HG02870 (cell line): ENCODE data around the gene GPC6.
"Not testable (repeated sequence)": the region's sequence is repeated elsewhere in the genome, so short reads cannot be mapped to it uniquely, and the experiment has no call there.

Experiments used
- ATAC-seq: cut with Tn5 transposase; IDR thresholded peaks from one replicate; pipeline ENCODE4 v1.9.1; 2021; ENCODE audit warnings: mild to moderate bottlenecking, moderate library complexity; ENCODE audit not compliant: unreplicated experiment

Gene GPC6

DNA sequence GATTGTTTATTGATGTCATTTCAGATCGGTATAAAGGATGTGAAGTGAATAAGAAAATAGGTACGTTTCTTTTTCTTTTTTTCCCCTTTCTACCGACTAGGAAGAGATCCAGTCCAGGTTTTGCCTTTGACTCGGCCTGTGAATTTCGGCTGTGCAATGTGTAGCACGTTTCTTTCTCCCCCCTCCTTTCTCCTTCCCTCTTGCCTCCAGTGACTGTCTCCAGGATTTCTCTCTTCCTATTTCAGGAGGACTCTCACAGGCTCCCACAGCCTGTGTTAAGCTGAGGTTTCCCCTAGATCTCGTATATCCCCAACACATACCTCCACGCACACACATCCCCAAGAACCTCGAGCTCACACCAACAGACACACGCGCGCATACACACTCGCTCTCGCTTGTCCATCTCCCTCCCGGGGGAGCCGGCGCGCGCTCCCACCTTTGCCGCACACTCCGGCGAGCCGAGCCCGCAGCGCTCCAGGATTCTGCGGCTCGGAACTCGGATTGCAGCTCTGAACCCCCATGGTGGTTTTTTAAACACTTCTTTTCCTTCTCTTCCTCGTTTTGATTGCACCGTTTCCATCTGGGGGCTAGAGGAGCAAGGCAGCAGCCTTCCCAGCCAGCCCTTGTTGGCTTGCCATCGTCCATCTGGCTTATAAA lies at the start of gene GPC6:
Gene GPC6, plus strand, starts transcription at position 185 of the 657 bp plus-strand sequence.
- ATAC-seq = no peak

DNA sequence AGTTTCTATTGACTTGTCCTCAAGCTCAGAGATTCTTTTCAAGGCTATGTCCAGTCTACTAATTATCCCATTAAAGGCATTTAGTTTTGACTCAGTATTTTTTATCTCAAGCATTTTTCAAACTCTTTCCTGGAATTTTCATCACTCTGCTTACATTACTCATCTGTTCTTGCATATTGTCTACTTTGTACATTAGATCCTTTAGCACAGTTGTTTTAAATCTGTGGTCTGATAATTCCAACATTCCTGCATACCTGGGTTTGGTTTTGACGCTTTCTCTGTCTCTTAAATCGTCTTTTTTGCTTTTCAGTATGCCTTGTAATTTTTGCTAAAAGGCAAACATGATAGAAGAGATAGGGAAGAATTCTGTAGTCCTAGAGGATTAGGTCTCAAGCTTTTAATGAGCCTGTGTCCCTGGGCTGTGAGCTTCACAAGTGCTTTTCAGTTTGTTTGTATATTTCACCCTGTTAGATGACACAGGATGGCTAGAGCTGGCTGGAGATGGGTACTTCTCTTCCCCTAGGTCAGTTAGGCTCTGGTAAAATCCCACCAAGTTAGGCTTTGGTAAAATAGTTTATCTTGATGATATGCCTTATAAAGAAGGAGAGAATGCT lies 46.1 kb upstream of the GPC6 start:
- ATAC-seq = no peak

DNA sequence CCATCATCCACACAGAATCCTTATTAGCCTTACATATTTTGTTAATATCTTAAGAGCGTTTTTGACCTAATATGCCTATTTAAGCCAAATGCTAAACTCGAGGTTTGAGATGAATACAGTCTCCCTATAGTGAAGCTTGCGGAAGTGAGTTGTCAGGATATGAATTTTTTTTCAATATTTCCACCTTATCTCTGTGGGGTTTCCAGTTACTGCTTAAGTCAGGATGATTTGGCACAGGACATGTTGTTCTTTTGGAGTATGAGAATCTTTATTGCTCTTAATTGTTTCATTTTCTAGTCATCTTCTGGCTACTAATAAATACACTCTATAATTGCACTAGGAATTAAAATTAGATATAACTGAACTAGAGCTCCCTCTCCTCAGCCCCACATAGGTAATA lies 44.2 kb upstream of the GPC6 start:
- ATAC-seq = no peak

DNA sequence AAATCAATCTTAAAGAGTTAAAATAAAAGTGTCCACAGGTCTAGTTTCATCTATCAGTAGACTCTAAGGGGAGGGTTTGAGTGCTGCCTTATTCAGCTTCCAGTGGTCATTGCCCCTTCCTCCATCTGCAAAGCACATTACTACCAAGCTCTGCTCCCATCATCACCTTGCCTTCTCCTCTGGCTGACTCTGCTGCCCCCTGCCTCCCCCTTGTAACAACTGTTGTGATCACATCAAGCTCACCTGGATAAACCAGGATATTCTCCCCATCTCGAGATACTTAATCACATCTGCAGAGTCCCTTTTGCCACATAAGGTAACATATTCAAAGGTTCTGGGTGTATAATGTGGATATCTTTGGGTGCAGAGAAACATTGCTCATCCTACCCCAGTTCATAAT lies 43.3 kb upstream of the GPC6 start:
- ATAC-seq = no peak

DNA sequence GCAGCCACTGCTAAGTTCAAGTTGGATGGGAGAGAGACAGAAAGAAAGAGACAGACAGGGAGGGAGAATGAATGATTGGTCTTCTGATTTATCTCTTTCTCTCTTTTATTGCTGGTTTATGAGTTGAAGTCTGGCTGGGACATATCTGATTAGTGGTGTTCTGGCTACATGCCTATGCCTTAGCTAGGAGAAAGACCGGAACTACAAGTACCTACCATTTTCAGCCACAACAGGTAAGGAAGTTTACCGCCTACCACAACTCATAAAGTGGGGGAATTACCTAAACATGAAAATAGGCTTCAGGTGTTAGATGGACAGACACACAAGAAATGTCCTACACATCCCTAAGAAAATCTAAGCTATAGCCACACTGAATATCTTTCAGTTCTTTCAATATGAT lies 36.6 kb upstream of the GPC6 start:
- ATAC-seq = no peak

DNA sequence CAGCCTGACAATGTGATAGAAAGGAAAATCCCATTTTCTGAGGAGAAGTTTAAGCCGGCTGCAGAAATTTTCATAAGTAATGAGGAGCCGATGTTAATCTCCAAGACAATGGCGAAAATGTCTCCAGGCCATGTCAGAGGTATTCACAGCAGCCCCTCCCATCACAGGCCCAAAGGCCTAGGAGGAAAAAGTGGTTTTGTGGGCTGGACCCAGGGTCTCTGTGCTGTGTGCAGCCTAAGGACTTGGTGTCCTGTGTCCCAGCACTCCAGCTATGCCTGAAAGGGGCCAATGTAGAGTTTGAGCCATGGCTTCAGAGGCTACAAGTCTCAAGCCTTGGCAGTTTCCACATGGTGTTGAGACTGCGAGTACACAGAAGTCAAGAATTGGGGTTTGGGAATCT lies 32.9 kb upstream of the GPC6 start:
- no peak for ATAC-seq

DNA sequence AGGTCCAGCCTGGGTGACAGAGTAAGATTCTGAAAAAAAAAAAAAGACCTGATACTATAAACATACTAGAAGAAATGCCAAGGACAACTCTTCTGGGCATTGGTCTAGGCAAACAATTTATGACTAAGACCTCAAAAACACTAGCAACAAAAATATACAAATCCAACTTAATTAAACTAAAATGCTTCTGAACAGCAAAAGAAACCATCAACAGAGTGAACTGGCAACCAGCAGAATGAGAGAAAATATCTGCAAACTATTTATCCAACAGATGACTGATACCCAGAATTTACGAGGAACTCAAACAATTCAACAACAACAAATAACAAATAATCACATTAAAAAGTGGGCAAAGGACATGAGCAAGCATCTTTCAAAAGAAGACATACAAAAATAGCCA lies 26.8 kb upstream of the GPC6 start:
- no peak for ATAC-seq

DNA sequence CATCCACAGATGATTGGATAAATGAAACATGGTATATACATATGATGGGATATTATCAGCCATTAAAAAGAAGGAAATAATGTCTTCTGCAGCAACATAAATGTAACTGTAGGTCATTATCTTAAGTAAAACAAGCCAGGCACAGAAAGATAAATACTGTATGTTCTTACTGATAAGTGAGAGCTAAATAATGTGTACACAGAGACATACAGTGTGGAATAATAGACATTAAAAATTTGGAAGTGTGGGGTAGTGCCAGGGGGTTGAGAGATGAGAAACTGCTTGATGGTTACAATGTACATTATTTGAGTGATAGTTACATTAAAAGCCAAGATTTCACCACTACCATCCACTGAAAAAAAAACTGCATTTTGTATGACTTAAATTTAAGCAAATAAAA lies 26.0 kb upstream of the GPC6 start:
- no peak for ATAC-seq

DNA sequence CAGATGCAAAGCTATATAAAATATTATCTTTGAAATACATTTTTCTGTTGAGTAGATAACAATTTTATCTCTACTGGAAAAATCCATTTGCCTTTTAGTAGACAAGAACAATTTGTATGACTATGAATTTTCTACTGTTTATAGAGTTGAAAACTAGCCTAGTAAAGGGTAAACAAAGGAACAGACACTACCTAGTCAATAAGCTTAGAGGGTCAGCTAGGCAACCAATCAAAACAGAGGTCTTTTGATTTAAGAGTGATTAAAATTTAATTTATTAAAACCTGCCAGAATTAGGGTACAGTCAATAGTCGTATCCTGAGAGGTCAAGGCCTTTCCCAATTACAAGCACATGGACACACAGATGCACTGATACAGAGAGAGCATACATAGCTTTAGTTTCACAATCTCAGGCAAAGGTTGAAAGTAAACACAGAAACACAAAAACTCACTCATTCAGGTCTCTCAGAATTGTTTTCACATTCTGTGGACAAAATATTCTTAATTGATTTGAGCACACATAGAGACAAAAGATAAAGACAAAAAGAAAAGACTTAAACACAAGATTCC lies 24.5 kb upstream of the GPC6 start:
- ATAC-seq = no peak

DNA sequence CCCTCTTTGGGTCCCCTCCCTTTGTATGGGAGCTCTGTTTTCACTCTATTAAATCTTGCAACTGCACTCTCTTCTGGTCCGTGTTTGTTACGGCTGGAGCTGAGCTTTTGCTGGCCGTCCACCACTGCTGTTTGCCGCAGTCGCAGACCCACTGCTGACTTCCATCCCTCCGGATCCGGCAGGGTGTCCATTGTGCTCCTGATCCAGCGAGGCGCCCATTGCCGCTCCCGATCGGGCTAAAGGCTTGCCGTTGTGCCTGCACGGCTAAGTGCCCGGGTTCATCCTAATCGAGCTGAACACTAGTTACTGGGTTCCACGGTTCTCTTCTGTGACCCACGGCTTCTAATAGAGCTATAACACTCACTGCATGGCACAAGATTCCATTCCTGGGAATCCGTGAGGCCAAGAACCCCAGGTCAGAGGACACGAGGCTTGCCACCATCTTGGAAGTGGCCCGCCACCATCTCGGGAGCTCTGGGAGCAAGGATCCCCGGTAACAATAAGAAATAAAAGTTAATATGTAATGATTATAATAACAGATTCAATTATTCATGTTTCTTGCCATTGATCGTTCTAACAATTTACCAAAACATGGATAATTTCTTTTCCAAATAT lies 19.7 kb upstream of the GPC6 start:
- ATAC-seq = not testable (repeated sequence)

DNA sequence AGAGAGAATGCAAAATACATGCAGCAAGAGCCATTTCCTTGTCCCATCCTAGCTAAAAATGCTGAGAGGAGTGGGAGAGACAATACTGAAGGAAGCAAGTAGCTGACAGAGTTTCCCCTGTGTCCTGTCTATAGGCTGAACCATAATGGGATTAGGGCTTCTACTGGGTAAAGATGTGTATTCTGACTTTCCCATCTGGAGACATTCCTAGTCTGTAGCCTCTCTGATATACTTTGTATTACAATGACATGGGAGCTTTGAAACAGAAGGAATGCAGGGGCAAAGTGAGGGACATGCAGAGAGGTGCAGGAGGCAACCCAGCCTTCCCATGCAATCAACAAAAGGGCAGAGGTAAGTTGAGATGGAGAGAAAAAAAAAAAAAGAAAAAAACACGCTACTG lies 10.5 kb upstream of the GPC6 start:
- ATAC-seq = no peak

DNA sequence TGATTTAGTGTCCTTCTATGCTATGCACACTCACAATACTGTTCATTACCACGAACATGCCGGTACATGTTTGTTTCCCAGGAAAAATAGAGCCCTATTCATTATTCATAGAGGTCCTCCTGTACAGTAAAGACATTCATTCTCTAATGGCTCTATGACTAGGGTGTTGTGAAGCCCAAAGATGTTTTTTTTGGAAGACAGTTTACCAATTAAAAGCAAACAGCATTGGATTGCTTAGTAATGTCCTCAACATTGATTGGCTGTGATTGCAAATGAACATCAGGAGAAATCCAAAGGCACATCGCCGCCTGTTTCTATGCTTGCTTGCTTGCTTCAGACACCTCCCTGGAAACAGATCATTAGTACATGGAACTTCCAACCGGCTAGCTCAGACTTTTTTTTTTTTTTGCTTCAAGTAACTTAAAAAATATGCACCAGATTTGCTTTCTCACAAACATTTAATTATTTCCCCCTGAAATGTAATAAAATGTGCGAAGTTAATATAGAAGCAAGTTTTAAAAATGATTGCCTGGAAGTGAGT lies 8.8 kb upstream of the GPC6 start:
- ATAC-seq = no peak

DNA sequence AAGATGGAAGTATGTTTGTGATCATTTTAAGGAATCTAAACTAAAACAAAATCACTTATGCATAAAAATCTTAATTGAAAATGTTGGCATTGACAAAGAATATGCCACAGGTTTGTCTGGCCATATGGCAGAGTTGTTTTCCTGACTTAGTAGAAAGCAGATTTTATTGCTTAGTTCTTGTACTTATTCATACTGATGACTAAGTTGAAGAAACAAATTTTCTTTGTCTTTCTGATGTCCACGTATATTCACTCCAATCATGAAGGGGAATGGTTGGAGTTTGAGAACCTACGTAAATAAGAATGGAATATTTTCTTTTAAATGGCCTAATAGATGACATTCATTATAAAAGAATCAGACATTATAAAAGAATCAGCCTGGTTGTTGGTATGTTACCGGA lies 8.0 kb upstream of the GPC6 start:
- ATAC-seq = no peak

DNA sequence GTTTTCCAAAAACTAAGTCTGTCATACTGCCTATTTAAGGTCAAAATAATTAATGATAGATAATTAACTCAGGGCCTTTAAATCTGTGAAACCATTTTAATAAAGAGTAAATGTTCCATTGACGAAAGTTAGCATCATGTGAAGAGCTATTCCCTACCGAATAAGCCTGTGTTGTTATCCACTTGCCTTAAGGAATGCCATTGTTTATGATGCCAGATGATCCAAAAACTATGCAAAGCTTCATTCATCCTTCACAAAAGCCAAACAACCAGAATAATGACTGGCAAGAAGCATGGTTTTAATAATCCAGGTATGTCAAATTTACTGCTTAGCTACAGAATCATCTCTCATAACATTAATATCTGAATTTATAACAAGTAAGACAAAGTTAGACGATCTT lies 6.5 kb upstream of the GPC6 start:
- ATAC-seq = no peak

DNA sequence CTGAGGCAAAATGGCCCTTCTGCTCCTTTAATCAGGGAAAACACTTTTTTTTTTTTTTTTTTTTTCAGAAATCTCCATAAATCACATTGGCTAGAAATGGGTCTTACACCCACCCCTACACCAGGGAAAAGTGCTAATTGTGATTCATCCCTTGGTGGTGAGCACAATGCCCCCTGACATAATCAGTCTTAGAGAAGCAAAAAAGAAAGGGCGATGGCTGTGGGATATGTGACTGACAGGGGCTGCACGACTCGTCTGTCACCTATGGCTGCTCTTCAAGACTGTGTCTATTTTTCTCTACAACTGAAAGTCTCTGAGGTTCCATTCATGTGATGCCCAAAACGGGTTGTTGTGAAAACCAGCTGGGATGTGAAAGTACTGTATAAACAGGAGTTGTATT lies 3.6 kb upstream of the GPC6 start:
- ATAC-seq = no peak

DNA sequence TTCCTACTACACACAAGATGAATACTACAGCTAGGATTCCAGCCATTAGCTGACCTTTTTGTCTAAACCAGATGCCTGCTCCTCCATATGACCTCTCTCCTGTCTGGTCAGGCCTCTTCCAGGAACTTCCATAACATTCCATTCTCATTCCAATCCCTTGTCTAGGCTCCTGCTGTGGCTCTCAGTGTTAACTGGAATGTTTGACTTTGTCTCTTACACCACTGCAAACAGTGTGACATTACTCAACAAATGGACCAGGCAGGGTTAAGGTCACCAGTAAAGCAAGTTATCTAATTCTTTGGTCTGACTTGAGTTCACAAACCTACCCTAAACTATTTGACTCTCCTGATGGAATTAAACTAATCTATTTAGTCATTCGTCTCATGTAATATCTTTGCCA lies 2.1 kb upstream of the GPC6 start:
- ATAC-seq = no peak

DNA sequence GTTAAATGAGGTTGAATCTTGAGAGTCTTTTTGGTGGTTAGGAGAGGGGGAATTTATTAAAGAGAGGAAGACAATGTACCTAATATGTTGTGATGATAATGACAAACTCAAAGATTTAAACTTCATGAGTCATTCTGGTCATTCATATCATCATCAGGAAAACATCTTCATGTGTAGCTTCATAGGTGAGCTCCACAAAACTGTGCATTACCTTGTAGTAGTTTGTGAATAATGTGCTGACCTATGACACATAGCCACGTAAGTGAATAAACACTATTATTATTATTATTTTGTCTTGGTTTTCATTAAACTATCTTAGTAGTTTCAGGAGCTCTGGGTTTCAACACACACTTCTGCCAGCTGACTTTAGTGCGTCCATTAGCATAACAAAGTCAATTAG lies 997 bp upstream of the GPC6 start:
- ATAC-seq = no peak

DNA sequence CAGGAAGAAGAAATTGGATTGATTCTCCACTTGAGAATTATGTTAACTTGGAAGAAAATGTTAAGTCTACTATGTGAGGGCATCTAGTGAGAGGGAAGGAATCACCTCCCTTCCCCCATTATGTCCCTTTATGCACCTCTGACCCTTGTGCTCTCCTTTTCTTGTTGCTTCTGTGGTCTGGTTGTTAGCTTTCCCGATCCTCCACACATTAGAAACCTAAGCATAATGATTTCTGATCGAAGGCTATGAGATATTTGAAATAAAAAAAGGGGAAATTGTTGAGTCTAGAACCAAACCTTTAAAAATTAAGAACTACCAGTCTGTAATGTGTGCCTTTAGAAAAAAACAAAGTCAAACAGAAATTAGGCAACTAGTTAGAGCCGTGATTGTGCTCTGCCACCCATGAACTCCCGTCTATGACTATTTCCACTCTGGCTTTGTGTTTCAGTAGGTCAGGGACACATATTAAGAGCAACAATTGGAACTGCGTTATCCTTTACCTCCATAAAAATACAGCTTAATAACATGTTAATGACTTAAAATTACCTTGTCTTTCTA lies 463 bp upstream of the GPC6 start:
- no peak for ATAC-seq

DNA sequence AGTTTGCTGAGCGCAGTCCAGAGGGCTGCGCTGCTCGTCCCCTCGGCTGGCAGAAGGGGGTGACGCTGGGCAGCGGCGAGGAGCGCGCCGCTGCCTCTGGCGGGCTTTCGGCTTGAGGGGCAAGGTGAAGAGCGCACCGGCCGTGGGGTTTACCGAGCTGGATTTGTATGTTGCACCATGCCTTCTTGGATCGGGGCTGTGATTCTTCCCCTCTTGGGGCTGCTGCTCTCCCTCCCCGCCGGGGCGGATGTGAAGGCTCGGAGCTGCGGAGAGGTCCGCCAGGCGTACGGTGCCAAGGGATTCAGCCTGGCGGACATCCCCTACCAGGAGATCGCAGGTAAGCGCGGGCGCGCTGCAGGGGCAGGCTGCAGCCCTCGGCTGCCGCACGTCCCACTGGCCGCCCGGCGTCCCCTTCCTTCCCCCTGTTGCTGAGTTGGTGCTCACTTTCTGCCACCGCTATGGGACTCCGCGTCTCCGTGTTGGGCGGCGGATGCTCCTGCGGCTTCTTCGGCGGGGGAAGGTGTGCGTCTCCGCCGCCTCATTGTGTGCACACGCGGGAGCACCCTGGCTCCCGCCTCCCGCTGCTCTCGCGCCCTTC lies 772 bp downstream of the GPC6 start:
- no peak for ATAC-seq

DNA sequence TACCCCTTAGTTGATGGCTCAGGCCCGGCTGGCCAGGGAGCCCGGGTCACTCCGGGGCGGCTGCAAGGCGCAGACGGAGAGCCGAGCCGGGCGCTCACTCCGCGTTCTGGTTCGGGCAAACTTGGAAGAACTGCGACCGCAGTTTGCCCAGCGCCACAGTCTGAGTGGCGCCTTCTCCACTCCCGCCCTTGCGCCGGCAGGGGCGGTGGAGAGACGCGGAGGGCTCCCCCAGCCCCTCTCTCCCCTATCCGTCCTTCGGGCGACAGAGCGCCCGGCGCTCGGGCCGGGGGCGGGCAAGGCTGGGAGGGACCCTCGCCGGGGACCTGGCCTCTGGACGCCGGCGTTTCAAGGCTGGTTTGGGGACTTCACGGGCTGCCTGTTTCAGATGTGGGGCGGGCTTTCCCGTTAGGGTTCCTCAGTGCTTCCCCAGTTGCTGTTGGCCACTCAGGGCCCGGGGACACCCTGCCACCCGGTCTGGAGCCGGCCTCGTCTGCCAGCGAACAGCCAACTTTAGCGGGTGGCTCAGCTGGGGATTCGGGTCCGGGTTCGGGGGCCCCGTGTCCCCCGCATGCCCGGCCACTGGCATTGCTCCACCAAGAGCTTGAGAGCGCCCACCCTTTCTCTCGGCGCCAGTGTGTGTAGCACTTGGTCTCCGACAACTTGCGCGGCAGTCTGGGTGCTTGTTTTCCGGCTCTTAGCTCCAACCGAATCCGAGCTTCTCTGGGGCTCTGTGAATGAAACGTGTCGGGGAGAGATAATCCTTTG lies 1.5 kb downstream of the GPC6 start:
- no peak for ATAC-seq

DNA sequence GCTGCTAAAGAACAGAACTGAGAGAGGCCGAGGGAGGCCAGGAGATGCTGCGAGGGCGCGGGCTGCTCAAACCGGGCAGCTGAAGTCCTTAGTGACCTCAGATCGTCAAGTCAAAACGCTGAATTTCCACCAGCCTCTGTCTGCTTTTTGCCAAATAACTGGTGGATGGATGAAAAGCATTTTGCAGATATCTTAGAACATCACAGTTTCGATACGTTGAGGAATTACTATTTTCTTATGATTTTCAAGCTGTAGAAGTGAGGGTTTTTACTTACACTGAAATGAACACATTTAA lies 2.0 kb downstream of the GPC6 start:
- ATAC-seq = no peak
